Measurements from ENCODE around the gene CFAP221. TPM values are rescaled to one million over a fixed set of nuclear protein-coding genes. Genes with fewer than 3 reads are reported as not detected.

Gene CFAP221
- total and polyA plus RNA-seq, 2 experiments from 2014 or later, result 0.42 to 0.65 TPM

DNA sequence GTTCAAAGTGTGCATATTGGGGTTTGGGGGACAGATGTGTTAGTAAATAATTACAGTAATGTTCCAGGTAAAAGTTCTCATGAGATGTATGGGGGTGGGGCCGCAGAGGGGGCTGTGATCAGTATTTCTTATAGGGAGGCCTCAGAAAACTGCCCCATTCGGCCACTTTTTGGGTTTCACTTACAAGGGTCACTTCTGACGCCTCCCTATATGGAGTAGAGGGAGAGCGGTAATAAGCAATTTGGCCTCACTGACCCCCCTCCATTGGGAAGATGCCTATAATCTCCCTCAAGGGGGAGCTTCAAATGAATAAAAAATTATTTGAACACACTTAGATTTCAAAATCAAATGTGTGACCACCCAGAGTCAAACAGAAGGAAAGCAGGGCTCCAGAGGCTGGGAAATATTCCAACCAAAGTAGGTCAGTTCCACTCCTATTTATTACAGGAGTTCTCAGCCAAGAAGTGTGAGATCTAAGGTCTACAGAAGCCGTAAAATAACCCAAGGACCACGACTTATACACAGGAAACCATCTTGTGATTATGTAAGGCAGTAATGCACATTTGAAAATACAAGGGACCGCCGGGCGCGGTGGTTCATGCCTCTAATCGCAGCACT, 22.7 kb upstream of the CFAP221 start:
- Mint-ChIP-seq H3K36me3 (ENCODE audit: low read depth) (no peaks in the 10 kb centered on the region; the same call in 2 of the 3 replicates), H3K9me3 (no peaks in the 10 kb centered on the region), H3K27me3 (ENCODE audit: insufficient read depth, low read depth, poor library complexity) (peaks cover 33% of the 10 kb centered on the region), H3K4me1 (peaks cover 13% of the 10 kb centered on the region), H3K27ac (no peak overlapping the region), H3K4me3 (no peak overlapping the region)
- no peak overlapping the region for H3K4me3 ChIP-seq
- TF ChIP-seq EZH2phosphoT487 (IDR thresholded peaks at IDR 0.05; ENCODE audit: unreplicated experiment) (no peak), NANOG (IDR thresholded peaks at IDR 0.05; ENCODE audit: borderline replicate concordance) (no peak), ZNF114 (CRISPR knock-in tag; IDR thresholded peaks at IDR 0.05) (no peak), CREB1 (CRISPR knock-in tag; IDR thresholded peaks at IDR 0.05; ENCODE audit: low read depth) (no peak), EZH2 (IDR thresholded peaks at IDR 0.05; ENCODE audit: low read depth, unreplicated experiment) (no peak), CTCF (conservative IDR thresholded peaks at IDR 0.05; ENCODE audit: low read depth in 2 of 2) (no peak), POLR2AphosphoS5 (IDR thresholded peaks at IDR 0.05; ENCODE audit: low read depth) (no peak), STAT1 (IDR thresholded peaks at IDR 0.05; ENCODE audit: unreplicated experiment) (no peak), JUNB (IDR thresholded peaks at IDR 0.05; ENCODE audit: unreplicated experiment) (no peak), ZNF331 (CRISPR knock-in tag; IDR thresholded peaks at IDR 0.05; ENCODE audit: low read depth) (no peak)
- TF ChIP-seq, protein P1, sequence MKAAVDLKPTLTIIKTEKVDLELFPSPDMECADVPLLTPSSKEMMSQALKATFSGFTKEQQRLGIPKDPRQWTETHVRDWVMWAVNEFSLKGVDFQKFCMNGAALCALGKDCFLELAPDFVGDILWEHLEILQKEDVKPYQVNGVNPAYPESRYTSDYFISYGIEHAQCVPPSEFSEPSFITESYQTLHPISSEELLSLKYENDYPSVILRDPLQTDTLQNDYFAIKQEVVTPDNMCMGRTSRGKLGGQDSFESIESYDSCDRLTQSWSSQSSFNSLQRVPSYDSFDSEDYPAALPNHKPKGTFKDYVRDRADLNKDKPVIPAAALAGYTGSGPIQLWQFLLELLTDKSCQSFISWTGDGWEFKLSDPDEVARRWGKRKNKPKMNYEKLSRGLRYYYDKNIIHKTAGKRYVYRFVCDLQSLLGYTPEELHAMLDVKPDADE (IDR thresholded peaks at IDR 0.05), result no peak
- TF ChIP-seq, protein P2, sequence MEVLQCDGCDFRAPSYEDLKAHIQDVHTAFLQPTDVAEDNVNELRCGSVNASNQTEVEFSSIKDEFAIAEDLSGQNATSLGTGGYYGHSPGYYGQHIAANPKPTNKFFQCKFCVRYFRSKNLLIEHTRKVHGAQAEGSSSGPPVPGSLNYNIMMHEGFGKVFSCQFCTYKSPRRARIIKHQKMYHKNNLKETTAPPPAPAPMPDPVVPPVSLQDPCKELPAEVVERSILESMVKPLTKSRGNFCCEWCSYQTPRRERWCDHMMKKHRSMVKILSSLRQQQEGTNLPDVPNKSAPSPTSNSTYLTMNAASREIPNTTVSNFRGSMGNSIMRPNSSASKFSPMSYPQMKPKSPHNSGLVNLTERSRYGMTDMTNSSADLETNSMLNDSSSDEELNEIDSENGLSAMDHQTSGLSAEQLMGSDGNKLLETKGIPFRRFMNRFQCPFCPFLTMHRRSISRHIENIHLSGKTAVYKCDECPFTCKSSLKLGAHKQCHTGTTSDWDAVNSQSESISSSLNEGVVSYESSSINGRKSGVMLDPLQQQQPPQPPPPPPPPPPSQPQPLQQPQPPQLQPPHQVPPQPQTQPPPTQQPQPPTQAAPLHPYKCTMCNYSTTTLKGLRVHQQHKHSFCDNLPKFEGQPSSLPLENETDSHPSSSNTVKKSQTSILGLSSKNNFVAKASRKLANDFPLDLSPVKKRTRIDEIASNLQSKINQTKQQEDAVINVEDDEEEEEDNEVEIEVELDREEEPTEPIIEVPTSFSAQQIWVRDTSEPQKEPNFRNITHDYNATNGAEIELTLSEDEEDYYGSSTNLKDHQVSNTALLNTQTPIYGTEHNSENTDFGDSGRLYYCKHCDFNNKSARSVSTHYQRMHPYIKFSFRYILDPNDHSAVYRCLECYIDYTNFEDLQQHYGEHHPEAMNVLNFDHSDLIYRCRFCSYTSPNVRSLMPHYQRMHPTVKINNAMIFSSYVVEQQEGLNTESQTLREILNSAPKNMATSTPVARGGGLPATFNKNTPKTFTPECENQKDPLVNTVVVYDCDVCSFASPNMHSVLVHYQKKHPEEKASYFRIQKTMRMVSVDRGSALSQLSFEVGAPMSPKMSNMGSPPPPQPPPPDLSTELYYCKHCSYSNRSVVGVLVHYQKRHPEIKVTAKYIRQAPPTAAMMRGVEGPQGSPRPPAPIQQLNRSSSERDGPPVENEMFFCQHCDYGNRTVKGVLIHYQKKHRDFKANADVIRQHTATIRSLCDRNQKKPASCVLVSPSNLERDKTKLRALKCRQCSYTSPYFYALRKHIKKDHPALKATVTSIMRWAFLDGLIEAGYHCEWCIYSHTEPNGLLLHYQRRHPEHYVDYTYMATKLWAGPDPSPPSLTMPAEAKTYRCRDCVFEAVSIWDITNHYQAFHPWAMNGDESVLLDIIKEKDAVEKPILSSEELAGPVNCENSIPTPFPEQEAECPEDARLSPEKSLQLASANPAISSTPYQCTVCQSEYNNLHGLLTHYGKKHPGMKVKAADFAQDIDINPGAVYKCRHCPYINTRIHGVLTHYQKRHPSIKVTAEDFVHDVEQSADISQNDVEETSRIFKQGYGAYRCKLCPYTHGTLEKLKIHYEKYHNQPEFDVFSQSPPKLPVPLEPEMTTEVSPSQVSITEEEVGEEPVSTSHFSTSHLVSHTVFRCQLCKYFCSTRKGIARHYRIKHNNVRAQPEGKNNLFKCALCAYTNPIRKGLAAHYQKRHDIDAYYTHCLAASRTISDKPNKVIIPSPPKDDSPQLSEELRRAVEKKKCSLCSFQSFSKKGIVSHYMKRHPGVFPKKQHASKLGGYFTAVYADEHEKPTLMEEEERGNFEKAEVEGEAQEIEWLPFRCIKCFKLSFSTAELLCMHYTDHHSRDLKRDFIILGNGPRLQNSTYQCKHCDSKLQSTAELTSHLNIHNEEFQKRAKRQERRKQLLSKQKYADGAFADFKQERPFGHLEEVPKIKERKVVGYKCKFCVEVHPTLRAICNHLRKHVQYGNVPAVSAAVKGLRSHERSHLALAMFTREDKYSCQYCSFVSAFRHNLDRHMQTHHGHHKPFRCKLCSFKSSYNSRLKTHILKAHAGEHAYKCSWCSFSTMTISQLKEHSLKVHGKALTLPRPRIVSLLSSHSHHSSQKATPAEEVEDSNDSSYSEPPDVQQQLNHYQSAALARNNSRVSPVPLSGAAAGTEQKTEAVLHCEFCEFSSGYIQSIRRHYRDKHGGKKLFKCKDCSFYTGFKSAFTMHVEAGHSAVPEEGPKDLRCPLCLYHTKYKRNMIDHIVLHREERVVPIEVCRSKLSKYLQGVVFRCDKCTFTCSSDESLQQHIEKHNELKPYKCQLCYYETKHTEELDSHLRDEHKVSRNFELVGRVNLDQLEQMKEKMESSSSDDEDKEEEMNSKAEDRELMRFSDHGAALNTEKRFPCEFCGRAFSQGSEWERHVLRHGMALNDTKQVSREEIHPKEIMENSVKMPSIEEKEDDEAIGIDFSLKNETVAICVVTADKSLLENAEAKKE (CRISPR knock-in tag; IDR thresholded peaks at IDR 0.05), result no peak
- TF ChIP-seq, protein P3, sequence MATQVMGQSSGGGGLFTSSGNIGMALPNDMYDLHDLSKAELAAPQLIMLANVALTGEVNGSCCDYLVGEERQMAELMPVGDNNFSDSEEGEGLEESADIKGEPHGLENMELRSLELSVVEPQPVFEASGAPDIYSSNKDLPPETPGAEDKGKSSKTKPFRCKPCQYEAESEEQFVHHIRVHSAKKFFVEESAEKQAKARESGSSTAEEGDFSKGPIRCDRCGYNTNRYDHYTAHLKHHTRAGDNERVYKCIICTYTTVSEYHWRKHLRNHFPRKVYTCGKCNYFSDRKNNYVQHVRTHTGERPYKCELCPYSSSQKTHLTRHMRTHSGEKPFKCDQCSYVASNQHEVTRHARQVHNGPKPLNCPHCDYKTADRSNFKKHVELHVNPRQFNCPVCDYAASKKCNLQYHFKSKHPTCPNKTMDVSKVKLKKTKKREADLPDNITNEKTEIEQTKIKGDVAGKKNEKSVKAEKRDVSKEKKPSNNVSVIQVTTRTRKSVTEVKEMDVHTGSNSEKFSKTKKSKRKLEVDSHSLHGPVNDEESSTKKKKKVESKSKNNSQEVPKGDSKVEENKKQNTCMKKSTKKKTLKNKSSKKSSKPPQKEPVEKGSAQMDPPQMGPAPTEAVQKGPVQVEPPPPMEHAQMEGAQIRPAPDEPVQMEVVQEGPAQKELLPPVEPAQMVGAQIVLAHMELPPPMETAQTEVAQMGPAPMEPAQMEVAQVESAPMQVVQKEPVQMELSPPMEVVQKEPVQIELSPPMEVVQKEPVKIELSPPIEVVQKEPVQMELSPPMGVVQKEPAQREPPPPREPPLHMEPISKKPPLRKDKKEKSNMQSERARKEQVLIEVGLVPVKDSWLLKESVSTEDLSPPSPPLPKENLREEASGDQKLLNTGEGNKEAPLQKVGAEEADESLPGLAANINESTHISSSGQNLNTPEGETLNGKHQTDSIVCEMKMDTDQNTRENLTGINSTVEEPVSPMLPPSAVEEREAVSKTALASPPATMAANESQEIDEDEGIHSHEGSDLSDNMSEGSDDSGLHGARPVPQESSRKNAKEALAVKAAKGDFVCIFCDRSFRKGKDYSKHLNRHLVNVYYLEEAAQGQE (IDR thresholded peaks at IDR 0.05; ENCODE audit: unreplicated experiment), result no peak
- H3K36me3 ChIP-seq (ENCODE audit: insufficient read depth), result no peaks in the 10 kb centered on the region
- no peaks in the 10 kb centered on the region for H4K20me1 ChIP-seq (replicated peaks; ENCODE audit: insufficient read depth)
- DNase-seq (ENCODE audit: low spot score) (no peak), ATAC-seq (no peak)
- H2AFZ ChIP-seq, result no peak overlapping the region
- no peak overlapping the region for H3K27ac ChIP-seq (ENCODE audit: low read depth)
- peaks cover 54% of the 10 kb centered on the region for H3K27me3 ChIP-seq (ENCODE audit: insufficient read depth)
- peaks cover 6% of the 10 kb centered on the region; the same call in 1 of the 2 replicates for H3F3A ChIP-seq (replicated peaks; ENCODE audit: low read depth)
- H3K4me1 ChIP-seq (ENCODE audit: insufficient read depth), result peaks cover 12% of the 10 kb centered on the region; the same call in 1 of the 2 replicates
- no peaks in the 10 kb centered on the region for H3K79me2 ChIP-seq (replicated peaks; ENCODE audit: insufficient read depth)
- 0 out of 2 replicates have a peak, but pooled peaks cover 3% of the 10 kb centered on the region for H3K9me2 ChIP-seq (ENCODE audit: insufficient read depth)
- no peak overlapping the region for H3K4me2 ChIP-seq

Data from GM23338 (cell line).